ENCODE data around the gene GCN1.

GCN1 gene

GRCh38 chr12:120115692-120116440, 78.6 kb downstream of the GCN1 start:
- Histone ChIP-seq H3K9me3 (ENCODE audit: control insufficient read depth in 2 of 2, low read length in 2 of 2) (no peaks in the 10 kb centered on the region), H3K4me3 (ENCODE audit: low read length in 2 of 2) (peak overlapping the region; percentile 90 to 98), H3K36me3 (ENCODE audit: control insufficient read depth in 2 of 2, insufficient read depth in 2 of 2, low read length in 2 of 2) (peaks cover 5 to 6% of the 10 kb centered on the region in 2 donors), H3K4me1 (ENCODE audit: control insufficient read depth, insufficient read depth, low read length) (peaks cover 41% of the 10 kb centered on the region), H3K27me3 (ENCODE audit: control insufficient read depth in 1 of 2, insufficient read depth in 2 of 2, low read length in 2 of 2) (no peaks in the 10 kb centered on the region), H3K27ac (ENCODE audit: low read length) (peak overlapping the region; percentile 53), H3K9ac (ENCODE audit: low read length in 2 of 2) (peak overlapping the region; percentile 75 to 91)

- Histone ChIP-seq H3K27me3 (ENCODE audit: control insufficient read depth in 1 of 2, insufficient read depth in 2 of 2, low read length in 2 of 2) (no peaks in the 10 kb centered on the region), H3K27ac (ENCODE audit: low read length) (no peak overlapping the region), H3K36me3 (ENCODE audit: control insufficient read depth in 2 of 2, insufficient read depth in 2 of 2, low read length in 2 of 2) (peaks cover 5 to 6% of the 10 kb centered on the region in 2 donors), H3K4me3 (ENCODE audit: low read length in 2 of 2) (peak overlapping the region; percentile 90 to 98), H3K9me3 (ENCODE audit: control insufficient read depth in 2 of 2, low read length in 2 of 2) (no peaks in the 10 kb centered on the region), H3K4me1 (ENCODE audit: control insufficient read depth, insufficient read depth, low read length) (peaks cover 44% of the 10 kb centered on the region), H3K9ac (ENCODE audit: low read length in 2 of 2) (peak overlapping the region; percentile 75 to 91)
Measured at GRCh38 chr12:120115066-120115465, 79.4 kb downstream of the GCN1 start.

- peaks cover 27% of the 10 kb centered on the region for H3K4me1 ChIP-seq (ENCODE audit: control insufficient read depth, insufficient read depth, low read length)
Measured at GRCh38 chr12:120110550-120111501, 83.7 kb downstream of the GCN1 start.

GRCh38 chr12:120109570-120110267, 84.8 kb downstream of the GCN1 start:
- no peaks in the 10 kb centered on the region for H3K9me3 ChIP-seq (ENCODE audit: control insufficient read depth in 2 of 2, low read length in 2 of 2)
- peaks cover 5 to 15% of the 10 kb centered on the region in 2 donors for H3K36me3 ChIP-seq (ENCODE audit: control insufficient read depth in 2 of 2, insufficient read depth in 2 of 2, low read length in 2 of 2)
- no peak overlapping the region for H3K27ac ChIP-seq (ENCODE audit: low read length)
- H3K27me3 ChIP-seq (ENCODE audit: control insufficient read depth in 1 of 2, insufficient read depth in 2 of 2, low read length in 2 of 2), result no peaks in the 10 kb centered on the region
- no peak overlapping the region for H3K9ac ChIP-seq (ENCODE audit: low read length in 2 of 2)
- H3K4me1 ChIP-seq (ENCODE audit: control insufficient read depth, insufficient read depth, low read length), result peaks cover 16% of the 10 kb centered on the region
- H3K4me3 ChIP-seq (ENCODE audit: low read length in 2 of 2), result no peak overlapping the region

More at GRCh38 chr12:120110550-120111501, 83.7 kb downstream of the GCN1 start:
- no peak overlapping the region for H3K9ac ChIP-seq (ENCODE audit: low read length in 2 of 2)
- H3K9me3 ChIP-seq (ENCODE audit: control insufficient read depth in 2 of 2, low read length in 2 of 2), result no peaks in the 10 kb centered on the region
- no peak overlapping the region for H3K27ac ChIP-seq (ENCODE audit: low read length)
- peaks cover 5 to 11% of the 10 kb centered on the region in 2 donors for H3K36me3 ChIP-seq (ENCODE audit: control insufficient read depth in 2 of 2, insufficient read depth in 2 of 2, low read length in 2 of 2)
- no peak overlapping the region for H3K4me3 ChIP-seq (ENCODE audit: low read length in 2 of 2)
- no peaks in the 10 kb centered on the region for H3K27me3 ChIP-seq (ENCODE audit: control insufficient read depth in 1 of 2, insufficient read depth in 2 of 2, low read length in 2 of 2)

GRCh38 chr12:120106151-120106550, 88.4 kb downstream of the GCN1 start:
- H3K9me3 ChIP-seq (ENCODE audit: control insufficient read depth in 2 of 2, low read length in 2 of 2), result no peaks in the 10 kb centered on the region
- H3K4me3 ChIP-seq (ENCODE audit: low read length in 2 of 2), result no peak overlapping the region
- H3K4me1 ChIP-seq (ENCODE audit: control insufficient read depth, insufficient read depth, low read length), result peaks cover 16% of the 10 kb centered on the region
- H3K27ac ChIP-seq (ENCODE audit: low read length), result no peak overlapping the region
- H3K36me3 ChIP-seq (ENCODE audit: control insufficient read depth in 2 of 2, insufficient read depth in 2 of 2, low read length in 2 of 2), result peaks cover 9 to 20% of the 10 kb centered on the region in 2 donors
- no peaks in the 10 kb centered on the region for H3K27me3 ChIP-seq (ENCODE audit: control insufficient read depth in 1 of 2, insufficient read depth in 2 of 2, low read length in 2 of 2)
- no peak overlapping the region for H3K9ac ChIP-seq (ENCODE audit: low read length in 2 of 2)

- H3K9ac ChIP-seq (ENCODE audit: low read length in 2 of 2), result no peak overlapping the region
- peaks cover 17 to 27% of the 10 kb centered on the region in 2 donors for H3K36me3 ChIP-seq (ENCODE audit: control insufficient read depth in 2 of 2, insufficient read depth in 2 of 2, low read length in 2 of 2)
- H3K4me1 ChIP-seq (ENCODE audit: control insufficient read depth, insufficient read depth, low read length), result peaks cover 21% of the 10 kb centered on the region
Measured at GRCh38 chr12:120103371-120103770, 91.1 kb downstream of the GCN1 start.

GRCh38 chr12:120103044-120103338, 91.5 kb downstream of the GCN1 start:
- H3K36me3 ChIP-seq (ENCODE audit: control insufficient read depth in 2 of 2, insufficient read depth in 2 of 2, low read length in 2 of 2), result peaks cover 20 to 28% of the 10 kb centered on the region in 2 donors
- H3K27me3 ChIP-seq (ENCODE audit: control insufficient read depth in 1 of 2, insufficient read depth in 2 of 2, low read length in 2 of 2), result no peaks in the 10 kb centered on the region
- no peak overlapping the region for H3K27ac ChIP-seq (ENCODE audit: low read length)
- H3K9ac ChIP-seq (ENCODE audit: low read length in 2 of 2), result no peak overlapping the region
- no peak overlapping the region for H3K4me3 ChIP-seq (ENCODE audit: low read length in 2 of 2)
- no peaks in the 10 kb centered on the region for H3K9me3 ChIP-seq (ENCODE audit: control insufficient read depth in 2 of 2, low read length in 2 of 2)
- H3K4me1 ChIP-seq (ENCODE audit: control insufficient read depth, insufficient read depth, low read length), result peaks cover 21% of the 10 kb centered on the region

More at GRCh38 chr12:120103371-120103770, 91.1 kb downstream of the GCN1 start:
- H3K9me3 ChIP-seq (ENCODE audit: control insufficient read depth in 2 of 2, low read length in 2 of 2), result no peaks in the 10 kb centered on the region
- H3K27me3 ChIP-seq (ENCODE audit: control insufficient read depth in 1 of 2, insufficient read depth in 2 of 2, low read length in 2 of 2), result no peaks in the 10 kb centered on the region
- no peak overlapping the region for H3K4me3 ChIP-seq (ENCODE audit: low read length in 2 of 2)
- H3K27ac ChIP-seq (ENCODE audit: low read length), result no peak overlapping the region

- no peaks in the 10 kb centered on the region for H3K9me3 ChIP-seq (ENCODE audit: control insufficient read depth in 2 of 2, low read length in 2 of 2)
- H3K9ac ChIP-seq (ENCODE audit: low read length in 2 of 2), result no peak overlapping the region
- peaks cover 21 to 26% of the 10 kb centered on the region in 2 donors for H3K36me3 ChIP-seq (ENCODE audit: control insufficient read depth in 2 of 2, insufficient read depth in 2 of 2, low read length in 2 of 2)
- H3K4me3 ChIP-seq (ENCODE audit: low read length in 2 of 2), result no peak overlapping the region
- H3K27me3 ChIP-seq (ENCODE audit: control insufficient read depth in 1 of 2, insufficient read depth in 2 of 2, low read length in 2 of 2), result no peaks in the 10 kb centered on the region
- no peak overlapping the region for H3K27ac ChIP-seq (ENCODE audit: low read length)
- H3K4me1 ChIP-seq (ENCODE audit: control insufficient read depth, insufficient read depth, low read length), result peaks cover 21% of the 10 kb centered on the region
Measured at GRCh38 chr12:120102189-120103043, 92.1 kb downstream of the GCN1 start.

- Histone ChIP-seq H3K27ac (ENCODE audit: low read length) (peak overlapping the region; percentile 49), H3K4me1 (ENCODE audit: control insufficient read depth, insufficient read depth, low read length) (peaks cover 21% of the 10 kb centered on the region), H3K9ac (ENCODE audit: low read length in 2 of 2) (peak overlapping the region in 1 of 2 donors; percentile 15), H3K4me3 (ENCODE audit: low read length in 2 of 2) (peak overlapping the region in 1 of 2 donors; percentile 1), H3K9me3 (ENCODE audit: control insufficient read depth in 2 of 2, low read length in 2 of 2) (no peaks in the 10 kb centered on the region), H3K27me3 (ENCODE audit: control insufficient read depth in 1 of 2, insufficient read depth in 2 of 2, low read length in 2 of 2) (no peaks in the 10 kb centered on the region), H3K36me3 (ENCODE audit: control insufficient read depth in 2 of 2, insufficient read depth in 2 of 2, low read length in 2 of 2) (peaks cover 29 to 34% of the 10 kb centered on the region in 2 donors)
Measured at GRCh38 chr12:120101617-120102016, 92.9 kb downstream of the GCN1 start.

All from stomach smooth muscle (tissue), 2 donors.